ENCODE data around the gene RNF43. TPM values are rescaled to one million over a fixed set of nuclear protein-coding genes. Genes with fewer than 3 reads are reported as not detected.
A peak's percentile ranks its signal among the peaks of the same experiment; 100 is the strongest.

The RNF43 gene
- total and polyA plus RNA-seq, 2 of the 13 experiments (the other 11 are each of a cell fraction or from before 2014, with no cell fraction given) = 31.0 to 53.4 TPM

DNA sequence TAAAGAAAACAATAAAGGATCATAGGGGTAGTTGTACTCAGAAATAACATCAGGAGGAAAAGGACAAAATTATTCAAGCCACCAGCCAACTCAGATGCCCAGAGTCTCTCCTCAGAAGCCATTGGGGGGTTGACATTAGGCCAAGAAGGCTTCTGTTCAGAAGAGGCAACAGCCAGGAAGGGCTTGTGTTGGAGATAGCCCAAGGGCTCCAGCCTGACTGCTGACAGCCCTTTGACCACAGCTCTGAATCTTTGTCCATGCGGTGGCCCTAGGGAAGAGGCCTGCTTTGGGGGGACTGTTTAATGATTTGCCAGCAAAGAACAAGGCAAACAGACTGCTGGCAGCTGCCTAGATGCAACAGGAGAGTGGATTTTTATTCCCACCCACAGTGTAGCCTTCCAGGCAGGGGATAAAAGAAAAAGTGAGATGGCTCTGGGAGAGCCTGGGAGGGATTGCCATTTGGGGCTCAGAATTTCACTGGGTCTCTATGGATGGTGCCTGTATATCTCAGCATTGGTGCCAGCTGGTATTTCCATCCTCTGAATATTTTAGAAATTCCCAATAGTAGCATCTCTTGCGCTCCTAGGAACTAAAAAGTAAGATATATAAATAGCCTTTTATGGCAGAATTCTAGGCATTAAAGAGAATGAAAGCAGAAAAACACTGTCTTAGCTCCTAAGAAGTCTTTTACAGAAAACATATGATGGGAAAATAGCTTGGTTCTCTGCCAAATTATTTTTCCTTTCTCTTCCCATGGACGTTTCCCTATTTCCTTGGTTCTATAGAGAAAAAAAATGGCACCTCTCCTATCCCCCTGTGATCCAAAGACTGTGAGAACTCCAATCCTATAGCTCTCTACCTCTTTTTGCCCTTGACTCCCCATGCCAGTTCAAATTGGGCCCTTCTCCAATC lies 36.0 kb downstream of the RNF43 start (continued):
- TF ChIP-seq, protein P1, sequence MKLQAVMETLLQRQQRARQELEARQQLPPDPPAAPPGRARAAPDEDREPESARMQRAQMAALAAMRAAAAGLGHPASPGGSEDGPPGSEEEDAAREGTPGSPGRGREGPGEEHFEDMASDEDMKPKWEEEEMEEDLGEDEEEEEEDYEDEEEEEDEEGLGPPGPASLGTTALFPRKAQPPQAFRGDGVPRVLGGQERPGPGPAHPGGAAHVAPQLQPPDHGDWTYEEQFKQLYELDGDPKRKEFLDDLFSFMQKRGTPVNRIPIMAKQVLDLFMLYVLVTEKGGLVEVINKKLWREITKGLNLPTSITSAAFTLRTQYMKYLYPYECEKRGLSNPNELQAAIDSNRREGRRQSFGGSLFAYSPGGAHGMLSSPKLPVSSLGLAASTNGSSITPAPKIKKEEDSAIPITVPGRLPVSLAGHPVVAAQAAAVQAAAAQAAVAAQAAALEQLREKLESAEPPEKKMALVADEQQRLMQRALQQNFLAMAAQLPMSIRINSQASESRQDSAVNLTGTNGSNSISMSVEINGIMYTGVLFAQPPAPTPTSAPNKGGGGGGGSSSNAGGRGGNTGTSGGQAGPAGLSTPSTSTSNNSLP (IDR thresholded peaks at IDR 0.05; ENCODE audit: low read depth, low read length) = peak; percentile 90
- TF ChIP-seq ZNF883 (CRISPR knock-in tag; IDR thresholded peaks at IDR 0.05; ENCODE audit: not compliant biosample characterization) (no peak), REPIN1 (CRISPR knock-in tag; IDR thresholded peaks at IDR 0.05; ENCODE audit: borderline replicate concordance, low read depth) (peak; percentile 88), YEATS2 (CRISPR knock-in tag; IDR thresholded peaks at IDR 0.05; ENCODE audit: borderline replicate concordance) (peak; percentile 70; the same call in 1 of the 2 replicates), ZNF329 (CRISPR knock-in tag; IDR thresholded peaks at IDR 0.05; ENCODE audit: low read depth) (0 out of 2 replicates have a peak, but pooled peaks have one; percentile 67), EZH2 (conservative IDR thresholded peaks at IDR 0.05; ENCODE audit: low read depth, low read length) (no peak), THAP11 (CRISPR knock-in tag; IDR thresholded peaks at IDR 0.05) (peak; percentile 83)
- TF ChIP-seq, protein P2, sequence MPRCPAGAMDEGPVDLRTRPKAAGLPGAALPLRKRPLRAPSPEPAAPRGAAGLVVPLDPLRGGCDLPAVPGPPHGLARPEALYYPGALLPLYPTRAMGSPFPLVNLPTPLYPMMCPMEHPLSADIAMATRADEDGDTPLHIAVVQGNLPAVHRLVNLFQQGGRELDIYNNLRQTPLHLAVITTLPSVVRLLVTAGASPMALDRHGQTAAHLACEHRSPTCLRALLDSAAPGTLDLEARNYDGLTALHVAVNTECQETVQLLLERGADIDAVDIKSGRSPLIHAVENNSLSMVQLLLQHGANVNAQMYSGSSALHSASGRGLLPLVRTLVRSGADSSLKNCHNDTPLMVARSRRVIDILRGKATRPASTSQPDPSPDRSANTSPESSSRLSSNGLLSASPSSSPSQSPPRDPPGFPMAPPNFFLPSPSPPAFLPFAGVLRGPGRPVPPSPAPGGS (CRISPR knock-in tag; IDR thresholded peaks at IDR 0.05) = peak; percentile 52; the same call in 1 of the 2 replicates
- TF ChIP-seq, protein P3, sequence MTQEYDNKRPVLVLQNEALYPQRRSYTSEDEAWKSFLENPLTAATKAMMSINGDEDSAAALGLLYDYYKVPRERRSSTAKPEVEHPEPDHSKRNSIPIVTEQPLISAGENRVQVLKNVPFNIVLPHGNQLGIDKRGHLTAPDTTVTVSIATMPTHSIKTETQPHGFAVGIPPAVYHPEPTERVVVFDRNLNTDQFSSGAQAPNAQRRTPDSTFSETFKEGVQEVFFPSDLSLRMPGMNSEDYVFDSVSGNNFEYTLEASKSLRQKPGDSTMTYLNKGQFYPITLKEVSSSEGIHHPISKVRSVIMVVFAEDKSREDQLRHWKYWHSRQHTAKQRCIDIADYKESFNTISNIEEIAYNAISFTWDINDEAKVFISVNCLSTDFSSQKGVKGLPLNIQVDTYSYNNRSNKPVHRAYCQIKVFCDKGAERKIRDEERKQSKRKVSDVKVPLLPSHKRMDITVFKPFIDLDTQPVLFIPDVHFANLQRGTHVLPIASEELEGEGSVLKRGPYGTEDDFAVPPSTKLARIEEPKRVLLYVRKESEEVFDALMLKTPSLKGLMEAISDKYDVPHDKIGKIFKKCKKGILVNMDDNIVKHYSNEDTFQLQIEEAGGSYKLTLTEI (CRISPR knock-in tag; conservative IDR thresholded peaks at IDR 0.05) = no peak
- TF ChIP-seq, protein P4, sequence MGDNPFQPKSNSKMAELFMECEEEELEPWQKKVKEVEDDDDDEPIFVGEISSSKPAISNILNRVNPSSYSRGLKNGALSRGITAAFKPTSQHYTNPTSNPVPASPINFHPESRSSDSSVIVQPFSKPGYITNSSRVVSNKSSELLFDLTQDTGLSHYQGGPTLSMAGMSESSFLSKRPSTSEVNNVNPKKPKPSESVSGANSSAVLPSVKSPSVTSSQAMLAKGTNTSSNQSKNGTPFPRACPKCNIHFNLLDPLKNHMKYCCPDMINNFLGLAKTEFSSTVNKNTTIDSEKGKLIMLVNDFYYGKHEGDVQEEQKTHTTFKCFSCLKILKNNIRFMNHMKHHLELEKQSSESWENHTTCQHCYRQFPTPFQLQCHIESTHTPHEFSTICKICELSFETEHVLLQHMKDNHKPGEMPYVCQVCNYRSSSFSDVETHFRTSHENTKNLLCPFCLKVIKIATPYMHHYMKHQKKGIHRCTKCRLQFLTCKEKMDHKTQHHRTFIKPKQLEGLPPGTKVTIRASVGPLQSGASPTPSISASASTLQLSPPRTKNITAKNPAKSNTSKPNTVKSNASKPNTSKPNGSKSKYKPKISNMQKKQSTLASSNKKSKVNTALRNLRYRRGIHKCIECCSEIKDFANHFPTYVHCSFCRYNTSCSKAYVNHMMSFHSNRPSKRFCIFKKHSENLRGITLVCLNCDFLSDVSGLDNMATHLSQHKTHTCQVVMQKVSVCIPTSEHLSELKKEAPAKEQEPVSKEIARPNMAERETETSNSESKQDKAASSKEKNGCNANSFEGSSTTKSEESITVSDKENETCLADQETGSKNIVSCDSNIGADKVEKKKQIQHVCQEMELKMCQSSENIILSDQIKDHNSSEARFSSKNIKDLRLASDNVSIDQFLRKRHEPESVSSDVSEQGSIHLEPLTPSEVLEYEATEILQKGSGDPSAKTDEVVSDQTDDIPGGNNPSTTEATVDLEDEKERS (CRISPR knock-in tag; IDR thresholded peaks at IDR 0.05) = peak; percentile 85; the same call in 1 of the 2 replicates
- TF ChIP-seq, protein P5, sequence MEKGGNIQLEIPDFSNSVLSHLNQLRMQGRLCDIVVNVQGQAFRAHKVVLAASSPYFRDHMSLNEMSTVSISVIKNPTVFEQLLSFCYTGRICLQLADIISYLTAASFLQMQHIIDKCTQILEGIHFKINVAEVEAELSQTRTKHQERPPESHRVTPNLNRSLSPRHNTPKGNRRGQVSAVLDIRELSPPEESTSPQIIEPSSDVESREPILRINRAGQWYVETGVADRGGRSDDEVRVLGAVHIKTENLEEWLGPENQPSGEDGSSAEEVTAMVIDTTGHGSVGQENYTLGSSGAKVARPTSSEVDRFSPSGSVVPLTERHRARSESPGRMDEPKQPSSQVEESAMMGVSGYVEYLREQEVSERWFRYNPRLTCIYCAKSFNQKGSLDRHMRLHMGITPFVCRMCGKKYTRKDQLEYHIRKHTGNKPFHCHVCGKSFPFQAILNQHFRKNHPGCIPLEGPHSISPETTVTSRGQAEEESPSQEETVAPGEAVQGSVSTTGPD (CRISPR knock-in tag; IDR thresholded peaks at IDR 0.05) = no peak
- TF ChIP-seq, protein P6, sequence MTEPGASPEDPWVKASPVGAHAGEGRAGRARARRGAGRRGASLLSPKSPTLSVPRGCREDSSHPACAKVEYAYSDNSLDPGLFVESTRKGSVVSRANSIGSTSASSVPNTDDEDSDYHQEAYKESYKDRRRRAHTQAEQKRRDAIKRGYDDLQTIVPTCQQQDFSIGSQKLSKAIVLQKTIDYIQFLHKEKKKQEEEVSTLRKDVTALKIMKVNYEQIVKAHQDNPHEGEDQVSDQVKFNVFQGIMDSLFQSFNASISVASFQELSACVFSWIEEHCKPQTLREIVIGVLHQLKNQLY (CRISPR knock-in tag; IDR thresholded peaks at IDR 0.05) = peak; percentile 92
